Bronchial epithelial cell (primary cell): Measurements from ENCODE around the gene SNF8. TPM values are rescaled to one million over a fixed set of nuclear protein-coding genes. Genes with fewer than 3 reads are reported as not detected.

Experiments
- DNase-seq: peaks from one replicate; pipeline ENCODE4 v3.0.0-alpha.2; 2010; ENCODE audit warnings: low read depth
- FAIRE-seq: peaks from 2 replicates; lab custom pipeline; 2011; peaks lifted over from hg19 to GRCh38; lab: Jason Lieb, UNC
- H3K27me3 ChIP-seq: 2 replicates; pipeline ENCODE4 v1.5.1; 2011; ENCODE audit warnings: low read length; ENCODE audit not compliant: control insufficient read depth, insufficient read depth
- H3K36me3 ChIP-seq: 2 replicates; pipeline ENCODE4 v1.5.1; 2011; ENCODE audit warnings: low read length; ENCODE audit not compliant: control insufficient read depth, insufficient read depth
- H3K4me3 ChIP-seq: 2 replicates; pipeline ENCODE4 v1.5.1; 2011; ENCODE audit warnings: mild to moderate bottlenecking, low read depth, low read length, control low read depth
- total RNA-seq: library from RNA; depleted of rRNA; stranded (reverse); fragments of >200 nt; gene quantifications from 2 replicates; pipeline ENCODE4 v1.2.1, GENCODE V29; 2014
- TF ChIP-seq, protein P1 (sequence below): IDR thresholded peaks from 2 replicates; pipeline ENCODE4 v1.5.1; 2011; ENCODE audit warnings: mild to moderate bottlenecking, moderate library complexity, low read length, control low read depth, inconsistent platforms; ENCODE audit not compliant: insufficient read depth, severe bottlenecking

Gene SNF8
- total RNA-seq, 1 donor from 2014 or later = 77.7 TPM

DNA sequence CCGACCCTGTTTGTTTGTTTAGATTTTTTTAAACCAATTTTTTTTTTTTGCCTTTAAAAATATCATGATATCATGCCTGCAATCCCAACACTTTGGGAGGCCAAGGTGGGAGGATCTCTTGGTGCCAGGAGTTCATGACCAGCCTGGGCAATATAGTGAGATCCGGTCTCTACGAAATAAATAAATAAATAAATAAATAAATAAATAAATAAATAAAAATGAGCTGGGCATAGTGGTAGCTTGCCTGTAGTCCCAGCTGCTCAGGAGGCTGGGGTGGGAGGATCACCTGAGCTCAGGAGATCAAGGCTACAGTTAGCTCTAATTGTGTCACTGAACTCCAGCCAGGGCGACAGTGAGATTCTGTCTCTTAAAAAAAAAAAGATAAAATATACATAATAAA lies 44.5 kb upstream of the SNF8 start:
- H3K27me3 ChIP-seq = peaks cover 13% of the 10 kb centered on the region
- TF ChIP-seq, protein P1, sequence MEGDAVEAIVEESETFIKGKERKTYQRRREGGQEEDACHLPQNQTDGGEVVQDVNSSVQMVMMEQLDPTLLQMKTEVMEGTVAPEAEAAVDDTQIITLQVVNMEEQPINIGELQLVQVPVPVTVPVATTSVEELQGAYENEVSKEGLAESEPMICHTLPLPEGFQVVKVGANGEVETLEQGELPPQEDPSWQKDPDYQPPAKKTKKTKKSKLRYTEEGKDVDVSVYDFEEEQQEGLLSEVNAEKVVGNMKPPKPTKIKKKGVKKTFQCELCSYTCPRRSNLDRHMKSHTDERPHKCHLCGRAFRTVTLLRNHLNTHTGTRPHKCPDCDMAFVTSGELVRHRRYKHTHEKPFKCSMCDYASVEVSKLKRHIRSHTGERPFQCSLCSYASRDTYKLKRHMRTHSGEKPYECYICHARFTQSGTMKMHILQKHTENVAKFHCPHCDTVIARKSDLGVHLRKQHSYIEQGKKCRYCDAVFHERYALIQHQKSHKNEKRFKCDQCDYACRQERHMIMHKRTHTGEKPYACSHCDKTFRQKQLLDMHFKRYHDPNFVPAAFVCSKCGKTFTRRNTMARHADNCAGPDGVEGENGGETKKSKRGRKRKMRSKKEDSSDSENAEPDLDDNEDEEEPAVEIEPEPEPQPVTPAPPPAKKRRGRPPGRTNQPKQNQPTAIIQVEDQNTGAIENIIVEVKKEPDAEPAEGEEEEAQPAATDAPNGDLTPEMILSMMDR = no peak
- no peak for FAIRE-seq

DNA sequence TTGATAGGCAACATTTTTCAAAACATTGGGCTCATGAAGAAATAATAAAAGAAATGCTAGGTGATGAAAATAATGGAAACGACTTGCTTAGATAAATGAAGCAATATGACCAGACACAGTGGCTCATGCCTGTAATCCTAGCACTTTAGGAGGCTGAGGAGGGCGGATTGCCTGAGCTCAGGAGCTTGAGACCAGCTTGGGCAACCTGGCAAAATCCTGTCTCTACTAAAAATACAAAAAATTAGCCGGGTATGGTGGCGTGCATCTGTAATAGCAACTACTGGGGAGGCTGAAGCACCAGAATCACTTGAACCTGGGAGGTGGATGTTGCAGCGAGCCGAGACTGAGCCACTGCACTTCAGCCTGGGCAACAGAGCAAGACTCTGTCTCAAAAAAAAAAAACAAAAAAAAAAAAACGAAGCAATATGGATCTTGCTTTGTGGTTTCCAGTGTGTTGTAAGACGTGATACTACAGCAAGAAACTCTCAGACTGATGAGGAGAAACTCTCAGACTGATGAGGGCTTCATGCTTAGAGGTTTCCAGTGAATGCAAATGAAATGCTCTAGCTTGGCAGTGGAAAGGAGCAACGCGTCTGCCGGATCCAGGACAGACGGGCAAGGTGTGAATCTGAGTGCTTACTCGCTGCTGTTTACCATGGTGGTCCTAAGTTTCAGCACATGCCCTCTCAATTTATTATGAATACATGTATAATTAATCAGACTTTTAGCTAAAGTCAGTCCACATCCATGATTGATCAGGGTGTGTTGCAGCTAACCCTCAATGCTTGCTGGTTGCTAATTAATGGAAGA lies 41.0 kb upstream of the SNF8 start:
- FAIRE-seq (no peak), DNase-seq (no peak)

More for the DNA sequence above, 44.5 kb upstream of the SNF8 start:
- no peak for DNase-seq
- H3K4me3 ChIP-seq = no peak overlapping the region
- no peaks in the 10 kb centered on the region for H3K36me3 ChIP-seq

DNA sequence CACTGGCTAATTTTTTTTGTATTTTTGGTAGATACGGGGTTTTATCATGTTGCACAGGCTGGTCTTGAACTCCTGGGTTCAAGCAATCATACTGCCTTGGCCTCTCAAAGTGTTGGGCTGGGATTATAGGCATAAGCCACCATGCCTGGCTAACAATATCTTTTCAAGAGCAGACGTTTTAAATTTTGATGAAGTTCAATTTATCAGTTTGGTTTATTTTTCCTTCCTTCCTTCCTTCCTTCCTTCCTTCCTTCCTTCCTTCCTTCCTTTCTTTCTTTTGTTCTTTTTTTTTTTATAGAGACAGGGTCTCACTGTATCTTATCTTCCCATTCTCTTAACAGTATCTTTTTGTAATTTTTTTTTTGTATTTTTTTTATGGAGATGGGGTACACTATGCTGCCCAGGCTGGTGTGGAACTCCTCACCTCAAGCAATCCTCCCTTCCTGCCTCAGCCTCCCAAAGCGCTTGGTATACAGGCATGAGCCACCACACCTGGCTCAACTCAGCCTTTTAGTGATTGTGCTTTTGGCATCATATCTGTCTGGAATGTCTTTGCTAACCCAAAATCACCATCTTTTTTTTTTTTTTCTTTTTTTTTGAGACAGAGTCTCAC lies 37.4 kb upstream of the SNF8 start:
- Histone ChIP-seq H3K4me3 (no peak overlapping the region), H3K27me3 (peaks cover 3% of the 10 kb centered on the region), H3K36me3 (no peaks in the 10 kb centered on the region)
- FAIRE-seq = no peak
- no peak for DNase-seq
- TF ChIP-seq, protein P1 = no peak

More for the DNA sequence above, 41.0 kb upstream of the SNF8 start:
- Histone ChIP-seq H3K27me3 (peaks cover 8% of the 10 kb centered on the region), H3K4me3 (no peak overlapping the region), H3K36me3 (no peaks in the 10 kb centered on the region)
- TF ChIP-seq, protein P1 = no peak

DNA sequence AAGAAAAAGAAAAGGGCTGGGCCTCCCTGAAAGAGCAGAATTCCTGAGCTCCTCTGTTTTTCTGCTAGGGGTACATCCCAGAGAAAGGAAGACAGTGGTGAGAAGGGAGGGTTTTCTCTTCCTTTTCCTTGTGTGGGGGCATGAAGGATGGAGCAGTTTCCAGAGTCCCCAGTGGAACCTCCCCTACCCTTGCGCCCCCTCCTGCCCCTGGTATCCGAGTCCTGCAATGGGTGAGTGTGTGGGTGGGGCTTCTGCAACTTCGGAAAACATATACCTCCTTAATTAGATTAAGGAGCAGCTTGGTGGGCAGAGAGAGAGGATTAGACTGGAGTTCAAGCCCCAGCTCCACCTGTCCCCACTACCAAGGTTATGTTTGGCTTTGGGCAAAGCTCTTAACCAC lies 29.2 kb upstream of the SNF8 start:
- TF ChIP-seq, protein P1 = no peak
- DNase-seq = no peak
- no peak overlapping the region for H3K4me3 ChIP-seq
- H3K27me3 ChIP-seq = peaks cover 2% of the 10 kb centered on the region
- no peak for FAIRE-seq
- no peaks in the 10 kb centered on the region for H3K36me3 ChIP-seq

DNA sequence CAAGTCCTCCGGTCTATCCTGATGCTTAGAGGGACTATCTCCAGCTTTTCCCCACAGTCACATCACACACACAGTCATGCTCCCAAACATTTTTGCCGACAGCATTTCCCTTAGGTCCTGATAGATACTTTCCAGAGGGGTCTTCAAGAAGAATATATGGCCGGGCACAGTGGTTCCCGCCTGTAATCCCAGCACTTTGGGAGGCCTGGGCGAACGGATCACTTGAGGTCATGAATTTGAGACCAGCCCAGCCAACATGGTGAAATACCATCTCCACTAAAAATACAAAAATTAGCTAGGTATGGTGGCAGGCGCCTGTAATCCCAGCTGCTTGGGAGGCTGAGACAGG lies 28.1 kb upstream of the SNF8 start:
- Histone ChIP-seq H3K27me3 (peaks cover 2% of the 10 kb centered on the region), H3K4me3 (no peak overlapping the region)
- FAIRE-seq = no peak

More for the DNA sequence above, 28.1 kb upstream of the SNF8 start:
- DNase-seq = no peak
- no peaks in the 10 kb centered on the region for H3K36me3 ChIP-seq
- TF ChIP-seq, protein P1 = no peak
